A549 (cell line): ENCODE results near the gene FASTK. TPM values are rescaled to one million over a fixed set of nuclear protein-coding genes. Genes with fewer than 3 reads are reported as not detected.

Experiments
- ATAC-seq, 2 experiments: fragments of 200-7000 bp in 1 of 2; fragments of >200 bp in 1 of 2; cut with Nextera tagmentation in 1 of 2; cut with Tn5 transposase in 1 of 2; 3 replicates each; pipeline versions ENCODE4 v1.8.0 to v1.9.1; 2018 to 2020; ENCODE audit warnings: mild to moderate bottlenecking in 1 of 2, moderate library complexity in 1 of 2
- CTCF ChIA-PET: fragments of 300-600 bp; sonication (Branson Sonifier 250); formaldehyde crosslinking; extraction: SDS; loops from one replicate; lab custom pipeline; 2021; ENCODE audit warnings: antibody characterized with exemption, inconsistent platforms; lab: Yijun Ruan, JAX
- POLR2A ChIA-PET: fragments of 350-600 bp; formaldehyde crosslinking; extraction: SDS; loops from one replicate; lab custom pipeline; 2021; ENCODE audit warnings: antibody characterized with exemption, inconsistent platforms; lab: Yijun Ruan, JAX
- DNase-seq, 2 experiments: peaks; one replicate each; pipeline versions ENCODE4 v3.0.0 to v3.0.0-alpha.2; 2011 to 2016; ENCODE audit warnings: low read depth in 1 of 2, low spot score in 1 of 2
- FAIRE-seq: peaks from 2 replicates; lab custom pipeline; 2011; peaks lifted over from hg19 to GRCh38; lab: Jason Lieb, UNC
- H3K27ac ChIP-seq, 2 experiments: fragments of >200 bp; sonication (Bioruptor Twin); formaldehyde crosslinking; 3 replicates each; pipeline ENCODE4 v1.5.1; 2016 to 2017
- H3K4me1 ChIP-seq: fragments of >200 bp; sonication (Bioruptor Twin); formaldehyde crosslinking; 3 replicates; pipeline ENCODE4 v1.6.1; 2016
- H3K4me2 ChIP-seq: fragments of >200 bp; sonication (Bioruptor Twin); formaldehyde crosslinking; 3 replicates; pipeline ENCODE4 v1.6.1; 2016
- H3K4me3 ChIP-seq: fragments of >200 bp; sonication (Bioruptor Twin); formaldehyde crosslinking; 3 replicates; pipeline ENCODE4 v1.5.1; 2016
- H3K9me3 ChIP-seq: fragments of >200 bp; sonication (Bioruptor Twin); formaldehyde crosslinking; 3 replicates; pipeline ENCODE4 v1.6.1; 2016
- CBX8 ChIP-seq: fragments of 200-600 bp; sonication (generic); IDR thresholded peaks from 2 replicates; pipeline ENCODE4 v1.6.1; 2016
- EHF ChIP-seq: fragments of 250-450 bp; sonication (Bioruptor Pico); IDR thresholded peaks from 2 replicates; pipeline ENCODE4 v1.5.0; 2020; ENCODE audit warnings: mild to moderate bottlenecking
- FOSB ChIP-seq: fragments of 250-450 bp; sonication (Bioruptor Pico); IDR thresholded peaks from 2 replicates; pipeline ENCODE4 v1.5.0; 2020; ENCODE audit warnings: mild to moderate bottlenecking, moderate library complexity
- HOXA7 ChIP-seq: fragments of 250-450 bp; sonication (Bioruptor Pico); IDR thresholded peaks from 2 replicates; pipeline ENCODE4 v1.5.0; 2020; ENCODE audit warnings: mild to moderate bottlenecking, moderate library complexity
- HOXB13 ChIP-seq: fragments of 250-450 bp; sonication (Bioruptor Pico); IDR thresholded peaks from 2 replicates; pipeline ENCODE4 v1.5.0; 2020; ENCODE audit warnings: low read depth, mild to moderate bottlenecking, moderate library complexity
- MAZ ChIP-seq: fragments of 150-350 bp; IDR thresholded peaks from 2 replicates; pipeline ENCODE4 v1.6.1; 2014; ENCODE audit warnings: antibody characterized with exemption, low read depth, low read length, borderline replicate concordance
- PHF8 ChIP-seq: fragments of 200-600 bp; sonication (generic); IDR thresholded peaks from 2 replicates; pipeline ENCODE4 v1.6.1; 2016; ENCODE audit warnings: low read depth, mild to moderate bottlenecking, antibody characterized with exemption, moderate library complexity, borderline replicate concordance
- POLR2AphosphoS2 ChIP-seq: conservative IDR thresholded peaks from 2 replicates; pipeline ENCODE4 v1.6.1; 2012; ENCODE audit warnings: low read length, improper control_type of control experiment, inconsistent platforms
- RAD21 ChIP-seq, 2 experiments: fragments of >200 bp in 1 of 2; sonication (Bioruptor Twin) in 1 of 2; formaldehyde crosslinking in 1 of 2; IDR thresholded peaks in 1 of 2; conservative IDR thresholded peaks in 1 of 2; 2 replicates in 1 of 2; 3 replicates in 1 of 2; pipeline ENCODE4 v1.6.1; 2012 to 2018; ENCODE audit warnings: inconsistent platforms in 1 of 2
- RARB ChIP-seq: fragments of 250-450 bp; sonication (Bioruptor Pico); IDR thresholded peaks from 2 replicates; pipeline ENCODE4 v1.8.0; 2021; ENCODE audit warnings: mild to moderate bottlenecking, moderate library complexity
- RCOR1 ChIP-seq: fragments of 150-350 bp; IDR thresholded peaks from 2 replicates; pipeline ENCODE4 v1.6.1; 2014; ENCODE audit warnings: antibody characterized with exemption, low read length, low read depth
- RFX5 ChIP-seq: fragments of 450-650 bp; IDR thresholded peaks from 2 replicates; pipeline ENCODE4 v1.7.1; 2014; ENCODE audit warnings: antibody characterized with exemption, mild to moderate bottlenecking, moderate library complexity
- TFCP2L1 ChIP-seq: fragments of 250-450 bp; sonication (Bioruptor Pico); IDR thresholded peaks from 2 replicates; pipeline ENCODE4 v1.5.0; 2021; ENCODE audit warnings: mild to moderate bottlenecking
- ZC3H11A ChIP-seq: fragments of 450-650 bp; IDR thresholded peaks from 2 replicates; pipeline ENCODE4 v1.6.1; 2014; ENCODE audit warnings: antibody characterized with exemption, mild to moderate bottlenecking
- ZFP36 ChIP-seq: fragments of 450-650 bp; IDR thresholded peaks from 2 replicates; pipeline ENCODE4 v1.6.1; 2014; ENCODE audit warnings: borderline replicate concordance; ENCODE audit not compliant: partially characterized antibody
- WGBS: methylation state at CpG from one replicate; pipeline ENCODE4 v1.1.6; 2017; ENCODE audit errors: missing lambda C conversion rate; 5-methylcytosine and 5-hydroxymethylcytosine counted together
- polyA plus RNA-seq, 4 experiments: library from polyadenylated mRNA; depleted of rRNA in 3 of 4; stranded (reverse); fragments of >200 nt; fragmentation: RNase III in 1 of 4; extraction: RNeasy Plus Mini Kit Qiagen cat#74134 plus additional on column Dnase treatment in 1 of 4; gene quantifications; 2 replicates in 3 of 4; 3 replicates in 1 of 4; pipeline ENCODE4 v1.2.3, GENCODE V29; 2011 to 2017
- TF ChIP-seq, protein P1 (sequence below): fragments of >200 bp; sonication (Bioruptor Twin); formaldehyde crosslinking; IDR thresholded peaks from 3 replicates; pipeline ENCODE4 v1.6.1; 2016
- TF ChIP-seq, protein P2 (sequence below): IDR thresholded peaks from 2 replicates; pipeline ENCODE4 v1.6.1; 2012
- TF ChIP-seq, protein P3 (sequence below): fragments of 250-450 bp; sonication (Bioruptor Pico); IDR thresholded peaks from 2 replicates; pipeline ENCODE4 v1.5.0; 2021; ENCODE audit warnings: mild to moderate bottlenecking, moderate library complexity, borderline replicate concordance
- TF ChIP-seq, protein P4 (sequence below): fragments of 250-450 bp; sonication (Bioruptor Pico); IDR thresholded peaks from 2 replicates; pipeline ENCODE4 v1.5.0; 2020; ENCODE audit warnings: low read depth, mild to moderate bottlenecking, moderate library complexity

The FASTK gene
- polyA plus RNA-seq, 2 of the 4 experiments (the other 2 are of a cell fraction) = 38.5 to 72.4 TPM

DNA sequence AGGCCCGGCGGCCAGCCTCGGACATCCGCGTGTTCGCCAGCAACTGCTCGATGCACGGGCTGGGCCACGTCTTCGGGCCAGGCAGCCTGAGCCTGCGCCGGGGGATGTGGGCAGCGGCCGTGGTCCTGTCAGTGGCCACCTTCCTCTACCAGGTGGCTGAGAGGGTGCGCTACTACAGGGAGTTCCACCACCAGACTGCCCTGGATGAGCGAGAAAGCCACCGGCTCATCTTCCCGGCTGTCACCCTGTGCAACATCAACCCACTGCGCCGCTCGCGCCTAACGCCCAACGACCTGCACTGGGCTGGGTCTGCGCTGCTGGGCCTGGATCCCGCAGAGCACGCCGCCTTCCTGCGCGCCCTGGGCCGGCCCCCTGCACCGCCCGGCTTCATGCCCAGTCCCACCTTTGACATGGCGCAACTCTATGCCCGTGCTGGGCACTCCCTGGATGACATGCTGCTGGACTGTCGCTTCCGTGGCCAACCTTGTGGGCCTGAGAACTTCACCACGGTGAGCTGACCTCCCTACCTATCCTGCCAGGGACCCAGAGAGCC, 31.6 kb downstream of the FASTK start (continued):
- TF ChIP-seq PHF8 = no peak
- no peak for TF ChIP-seq CBX8
- no peak for TF ChIP-seq RAD21 (conservative IDR thresholded peaks at IDR 0.05 in 1 of 2, IDR thresholded peaks at IDR 0.05 in 1 of 2)
- TF ChIP-seq, protein P1, sequence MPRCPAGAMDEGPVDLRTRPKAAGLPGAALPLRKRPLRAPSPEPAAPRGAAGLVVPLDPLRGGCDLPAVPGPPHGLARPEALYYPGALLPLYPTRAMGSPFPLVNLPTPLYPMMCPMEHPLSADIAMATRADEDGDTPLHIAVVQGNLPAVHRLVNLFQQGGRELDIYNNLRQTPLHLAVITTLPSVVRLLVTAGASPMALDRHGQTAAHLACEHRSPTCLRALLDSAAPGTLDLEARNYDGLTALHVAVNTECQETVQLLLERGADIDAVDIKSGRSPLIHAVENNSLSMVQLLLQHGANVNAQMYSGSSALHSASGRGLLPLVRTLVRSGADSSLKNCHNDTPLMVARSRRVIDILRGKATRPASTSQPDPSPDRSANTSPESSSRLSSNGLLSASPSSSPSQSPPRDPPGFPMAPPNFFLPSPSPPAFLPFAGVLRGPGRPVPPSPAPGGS = no peak
- no peak for TF ChIP-seq POLR2AphosphoS2
- no peak for TF ChIP-seq ZC3H11A
- no peak for TF ChIP-seq RFX5

DNA sequence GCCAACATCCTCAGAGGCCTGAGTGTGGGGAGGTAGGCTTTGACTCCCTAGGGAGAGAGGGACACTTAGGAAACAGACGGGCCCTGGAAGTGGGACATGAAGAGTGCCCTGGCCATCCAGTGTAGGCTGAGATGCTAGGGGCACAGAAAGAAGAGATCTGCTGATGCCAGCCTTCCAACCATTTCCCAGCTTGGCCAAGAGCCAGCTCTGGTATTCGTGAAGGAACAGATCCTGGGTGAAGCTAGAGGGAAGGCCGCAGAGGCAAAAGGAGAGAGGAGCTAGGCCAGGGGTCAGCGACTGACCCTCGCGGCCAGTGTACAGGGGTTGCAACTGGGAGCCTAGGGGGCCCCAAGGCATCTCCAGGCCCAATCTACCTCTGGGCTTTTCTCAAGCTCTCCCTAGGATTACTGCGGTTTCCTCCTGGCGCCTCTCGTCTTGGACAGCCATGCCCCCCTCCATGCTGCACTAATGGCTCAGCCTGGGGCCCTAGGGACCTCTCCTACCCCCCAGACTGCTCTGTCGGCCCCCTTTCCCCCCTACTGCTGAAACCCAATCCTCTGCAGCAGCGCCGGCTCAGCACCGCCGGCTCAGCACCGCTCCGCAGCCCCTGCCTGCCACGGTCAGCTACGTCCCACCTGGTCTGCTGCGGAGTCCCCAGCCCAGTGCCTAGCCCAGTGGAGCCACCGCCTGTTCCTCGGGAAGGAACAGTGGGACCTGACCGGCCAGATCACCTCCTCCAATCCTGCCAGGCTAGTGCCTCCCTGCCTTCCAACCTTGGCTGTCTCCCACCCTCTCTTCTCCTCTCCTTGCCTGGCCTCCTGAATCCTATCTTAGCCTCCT, 32.4 kb downstream of the FASTK start, which contains the start of gene ASIC3:
ASIC3 (plus strand) TSS at position 556 of the 840 bp plus-strand sequence. CDS start 355 bp downstream, outside the sequence.
- WGBS = 95% methylated on average over 18 of the region's 22 CpGs
- H3K9me3 ChIP-seq = no peaks in the 10 kb centered on the region
- CTCF ChIA-PET = interaction anchor here (1.0 kb wide), 1 partner anchor 30 kb away, joined by 3 read pairs; no protein-coding TSS in a partner anchor
- no peak within 1 kb of the TSS for H3K4me3 ChIP-seq
- POLR2A ChIA-PET = interaction anchor here (0.6 to 1.8 kb wide), 3 partner anchors 9 to 69 kb away, joined by 3 to 9 read pairs (median 3); partner anchors contain the start of gene ABCB8
- 0 out of 6 replicates have a peak within 1 kb of the TSS, but pooled peaks of 1 of the 2 experiments have one; percentile 11 for H3K27ac ChIP-seq
- peak in 1 of 2 experiments; percentile 1; a peak in 2 of 6 replicates for ATAC-seq
- no peak for TF ChIP-seq TFCP2L1
- no peak for DNase-seq
- H3K4me1 ChIP-seq = peaks cover 7% of the 10 kb centered on the region; the same call in 1 of the 3 replicates
- FAIRE-seq = no peak
- no peak within 1 kb of the TSS for H3K4me2 ChIP-seq

DNA sequence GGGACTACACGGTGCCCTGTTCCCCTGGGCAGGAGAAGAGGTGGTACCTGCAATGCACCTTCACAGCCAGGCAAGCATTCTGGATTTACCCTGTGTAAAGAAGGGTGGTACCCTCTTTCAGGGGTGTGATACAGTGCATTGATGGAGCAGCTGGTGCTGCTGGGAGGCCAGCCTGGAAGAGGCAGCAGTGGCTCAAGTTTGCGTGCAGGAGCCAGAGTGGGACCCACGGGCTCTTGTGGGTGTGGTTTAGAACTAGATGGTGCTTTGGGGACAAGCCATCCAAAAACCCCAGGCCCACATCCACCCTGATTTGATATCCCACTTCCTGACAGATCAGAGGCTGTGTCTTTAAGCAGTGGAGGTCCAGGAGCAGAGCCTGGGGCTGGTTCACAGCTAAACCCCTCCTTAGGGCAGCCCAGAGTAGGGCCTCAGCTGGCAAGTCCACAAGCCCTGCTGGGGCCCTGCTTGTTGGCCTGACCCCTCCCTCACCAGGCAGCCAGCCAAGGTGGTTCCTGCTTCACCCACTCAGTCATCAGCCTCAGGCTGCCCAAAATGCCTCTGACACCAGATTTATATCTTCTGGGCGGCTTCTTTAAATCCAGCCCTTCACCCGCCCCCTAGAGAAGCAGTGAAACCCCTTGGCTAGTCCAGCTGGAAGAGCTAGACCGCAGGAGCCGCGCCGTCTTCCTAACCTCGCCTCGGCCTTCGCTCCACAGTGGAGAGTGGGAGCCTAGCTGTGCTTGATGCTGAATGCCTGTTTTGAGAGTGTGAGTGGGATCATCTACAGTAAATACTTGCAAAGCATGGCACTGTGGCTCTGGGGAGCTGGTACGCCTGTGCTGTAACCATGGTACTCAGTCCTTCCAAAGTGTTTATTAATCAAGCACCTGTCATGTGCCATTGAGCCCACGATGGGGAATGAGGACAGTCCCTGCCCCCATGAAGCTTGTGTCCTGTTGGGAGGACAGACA, 33.7 kb downstream of the FASTK start:
- Histone ChIP-seq H3K27ac (peak overlapping the region in 1 of 2 experiments; percentile 21; a peak in 1 of 6 replicates), H3K4me1 (peaks cover 7% of the 10 kb centered on the region; the same call in 1 of the 3 replicates), H3K4me2 (no peak overlapping the region), H3K4me3 (no peak overlapping the region)
- DNase-seq = no peak
- POLR2A ChIA-PET = interaction anchor here (1.2 to 1.8 kb wide), 2 partner anchors 8 to 19 kb away, joined by 5 to 9 read pairs; partner anchors contain the start of gene ABCB8
- TF ChIP-seq MAZ (no peak), ZFP36 (peak; percentile 70)
- TF ChIP-seq, all 56 proteins: peak for 1
- CTCF ChIA-PET = interaction anchor here (0.6 to 1.0 kb wide), 4 partner anchors 29 to 1312 kb away, joined by 3 read pairs; no protein-coding TSS in a partner anchor
- FAIRE-seq = no peak
- peak in 1 of 2 experiments; percentile 7; a peak in 2 of 6 replicates for ATAC-seq
- no peaks in the 10 kb centered on the region for H3K9me3 ChIP-seq
- WGBS = 78% methylated on average over 13 of the region's 14 CpGs

DNA sequence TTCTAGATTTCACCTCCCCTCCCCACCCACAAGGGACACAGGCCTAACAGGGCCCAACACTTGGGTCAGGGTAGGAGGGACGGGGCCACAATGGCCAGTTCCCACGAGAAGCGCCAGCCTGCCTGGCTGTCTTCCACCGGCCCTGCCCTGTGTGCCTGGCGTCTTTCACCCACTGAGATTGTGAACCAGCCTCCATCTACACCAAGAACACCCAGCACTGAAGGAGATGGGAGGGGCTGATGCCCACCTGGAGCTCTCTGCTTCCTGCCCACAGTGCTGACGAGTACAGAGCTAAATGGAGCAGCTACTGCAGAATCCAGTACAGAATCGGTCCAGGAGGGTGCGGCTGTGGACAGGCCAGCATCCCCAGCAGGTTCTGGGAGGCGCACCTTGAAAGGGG, 34.6 kb downstream of the FASTK start:
- POLR2A ChIA-PET = interaction anchor here (1.2 kb wide), 1 partner anchor 18 kb away, joined by 5 read pairs; the partner anchor contains the start of gene ABCB8

More for the DNA sequence above, 34.6 kb downstream of the FASTK start:
- FAIRE-seq = no peak
- 90% methylated on average over 5 of the region's 9 CpGs for WGBS
- Histone ChIP-seq H3K27ac (no peak overlapping the region), H3K4me2 (no peak overlapping the region), H3K9me3 (no peaks in the 10 kb centered on the region), H3K4me3 (no peak overlapping the region), H3K4me1 (peaks cover 7% of the 10 kb centered on the region; the same call in 1 of the 3 replicates)
- no peak for ATAC-seq
- CTCF ChIA-PET = interaction anchor here (1.4 to 1.5 kb wide), 2 partner anchors 13 to 27 kb away, joined by 6 read pairs; no protein-coding TSS in a partner anchor
- DNase-seq = no peak
- TF ChIP-seq, protein P2, sequence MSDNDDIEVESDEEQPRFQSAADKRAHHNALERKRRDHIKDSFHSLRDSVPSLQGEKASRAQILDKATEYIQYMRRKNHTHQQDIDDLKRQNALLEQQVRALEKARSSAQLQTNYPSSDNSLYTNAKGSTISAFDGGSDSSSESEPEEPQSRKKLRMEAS = no peak
- TF ChIP-seq, protein P3, sequence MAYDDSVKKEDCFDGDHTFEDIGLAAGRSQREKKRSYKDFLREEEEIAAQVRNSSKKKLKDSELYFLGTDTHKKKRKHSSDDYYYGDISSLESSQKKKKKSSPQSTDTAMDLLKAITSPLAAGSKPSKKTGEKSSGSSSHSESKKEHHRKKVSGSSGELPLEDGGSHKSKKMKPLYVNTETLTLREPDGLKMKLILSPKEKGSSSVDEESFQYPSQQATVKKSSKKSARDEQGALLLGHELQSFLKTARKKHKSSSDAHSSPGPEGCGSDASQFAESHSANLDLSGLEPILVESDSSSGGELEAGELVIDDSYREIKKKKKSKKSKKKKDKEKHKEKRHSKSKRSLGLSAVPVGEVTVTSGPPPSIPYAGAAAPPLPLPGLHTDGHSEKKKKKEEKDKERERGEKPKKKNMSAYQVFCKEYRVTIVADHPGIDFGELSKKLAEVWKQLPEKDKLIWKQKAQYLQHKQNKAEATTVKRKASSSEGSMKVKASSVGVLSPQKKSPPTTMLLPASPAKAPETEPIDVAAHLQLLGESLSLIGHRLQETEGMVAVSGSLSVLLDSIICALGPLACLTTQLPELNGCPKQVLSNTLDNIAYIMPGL = no peak
- TF ChIP-seq RAD21 (conservative IDR thresholded peaks at IDR 0.05 in 1 of 2, IDR thresholded peaks at IDR 0.05 in 1 of 2) = no peak
- TF ChIP-seq, protein P4, sequence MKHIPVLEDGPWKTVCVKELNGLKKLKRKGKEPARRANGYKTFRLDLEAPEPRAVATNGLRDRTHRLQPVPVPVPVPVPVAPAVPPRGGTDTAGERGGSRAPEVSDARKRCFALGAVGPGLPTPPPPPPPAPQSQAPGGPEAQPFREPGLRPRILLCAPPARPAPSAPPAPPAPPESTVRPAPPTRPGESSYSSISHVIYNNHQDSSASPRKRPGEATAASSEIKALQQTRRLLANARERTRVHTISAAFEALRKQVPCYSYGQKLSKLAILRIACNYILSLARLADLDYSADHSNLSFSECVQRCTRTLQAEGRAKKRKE (CRISPR knock-in tag) = no peak
- TF ChIP-seq RARB (CRISPR knock-in tag) = no peak
- no peak for TF ChIP-seq CBX8
- no peak for TF ChIP-seq RFX5
- TF ChIP-seq HOXA7 (CRISPR knock-in tag) = no peak
- no peak for TF ChIP-seq FOSB (CRISPR knock-in tag)
- TF ChIP-seq EHF (CRISPR knock-in tag) = no peak
- TF ChIP-seq HOXB13 (CRISPR knock-in tag) = no peak
- no peak for TF ChIP-seq RCOR1
